GM12873 (cell line): ENCODE results near the gene BBS9.

Experiments used
- TF ChIP-seq, protein P1 (sequence below): IDR thresholded peaks from 2 replicates; pipeline ENCODE4 v1.5.1; 2012; ENCODE audit warnings: low read depth, mild to moderate bottlenecking, moderate library complexity, low read length, control low read depth; ENCODE audit not compliant: insufficient read depth; ENCODE audit errors: missing control alignments

The BBS9 gene

GRCh38 chr7:33550979-33551378 is 421.6 kb downstream of the BBS9 start:
- TF ChIP-seq, protein P1, sequence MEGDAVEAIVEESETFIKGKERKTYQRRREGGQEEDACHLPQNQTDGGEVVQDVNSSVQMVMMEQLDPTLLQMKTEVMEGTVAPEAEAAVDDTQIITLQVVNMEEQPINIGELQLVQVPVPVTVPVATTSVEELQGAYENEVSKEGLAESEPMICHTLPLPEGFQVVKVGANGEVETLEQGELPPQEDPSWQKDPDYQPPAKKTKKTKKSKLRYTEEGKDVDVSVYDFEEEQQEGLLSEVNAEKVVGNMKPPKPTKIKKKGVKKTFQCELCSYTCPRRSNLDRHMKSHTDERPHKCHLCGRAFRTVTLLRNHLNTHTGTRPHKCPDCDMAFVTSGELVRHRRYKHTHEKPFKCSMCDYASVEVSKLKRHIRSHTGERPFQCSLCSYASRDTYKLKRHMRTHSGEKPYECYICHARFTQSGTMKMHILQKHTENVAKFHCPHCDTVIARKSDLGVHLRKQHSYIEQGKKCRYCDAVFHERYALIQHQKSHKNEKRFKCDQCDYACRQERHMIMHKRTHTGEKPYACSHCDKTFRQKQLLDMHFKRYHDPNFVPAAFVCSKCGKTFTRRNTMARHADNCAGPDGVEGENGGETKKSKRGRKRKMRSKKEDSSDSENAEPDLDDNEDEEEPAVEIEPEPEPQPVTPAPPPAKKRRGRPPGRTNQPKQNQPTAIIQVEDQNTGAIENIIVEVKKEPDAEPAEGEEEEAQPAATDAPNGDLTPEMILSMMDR = no peak

DNA sequence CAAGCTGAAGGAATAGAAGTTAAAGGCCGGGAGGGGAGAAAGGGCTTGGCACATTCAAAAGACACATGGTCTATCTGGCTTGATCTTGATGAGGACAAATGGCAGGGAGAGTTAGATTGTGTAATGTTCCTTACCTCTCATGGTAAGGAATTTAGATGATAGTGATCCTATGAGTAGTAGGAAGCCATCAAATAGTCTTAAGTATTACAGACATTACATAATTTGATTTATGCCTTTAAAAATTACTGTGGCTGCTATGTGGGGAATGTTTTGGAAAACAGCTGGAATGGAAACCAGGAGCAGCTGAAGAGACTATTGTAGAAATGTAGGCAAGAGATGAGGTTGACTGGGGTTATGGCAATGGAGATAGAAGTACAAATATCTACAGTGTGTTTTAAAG is 424.7 kb downstream of the BBS9 start:
- TF ChIP-seq, protein P1 = no peak

GRCh38 chr7:33554576-33554975 is 425.2 kb downstream of the BBS9 start:
- TF ChIP-seq, protein P1 = no peak

- TF ChIP-seq, protein P1 = no peak
Observed at GRCh38 chr7:33556472-33556871, 427.1 kb downstream of the BBS9 start.

- TF ChIP-seq, protein P1 = no peak
Observed at GRCh38 chr7:33558549-33559323, 429.4 kb downstream of the BBS9 start.

DNA sequence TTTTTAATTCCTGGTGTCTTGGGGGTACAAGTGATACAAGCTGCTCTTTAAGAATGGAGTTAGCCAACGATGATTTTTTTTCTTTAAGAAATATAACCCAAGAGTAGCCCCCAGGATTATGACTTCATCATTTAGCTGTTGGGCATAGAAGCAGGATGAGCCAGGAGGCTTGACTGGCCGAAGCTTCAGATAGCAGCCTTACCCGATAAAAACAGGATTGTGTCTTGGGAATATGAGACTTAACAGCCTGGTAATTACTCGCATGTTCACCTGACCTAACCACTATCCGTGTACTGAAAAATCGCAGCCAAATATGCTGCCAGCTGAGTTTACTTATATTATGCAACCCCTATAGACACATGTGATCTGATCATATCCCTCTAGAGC is 430.0 kb downstream of the BBS9 start:
- TF ChIP-seq, protein P1 = no peak

GRCh38 chr7:33562996-33563395 is 433.6 kb downstream of the BBS9 start:
- TF ChIP-seq, protein P1 = no peak
